WTC11 (cell line): ENCODE data around the gene EMSY. TPM values are rescaled to one million over a fixed set of nuclear protein-coding genes. Genes with fewer than 3 reads are reported as not detected.

ENCODE experiments used
- ATAC-seq: fragments of 200-7000 bp; cut with Tn5 transposase; 2 replicates; pipeline ENCODE4 v1.10.0; 2021; ENCODE audit warnings: mild to moderate bottlenecking, moderate library complexity
- CTCF ChIA-PET: fragments of 300-600 bp; sonication (Branson Sonifier 250); formaldehyde crosslinking; loops from one replicate; lab custom pipeline; 2021; ENCODE audit warnings: antibody characterized with exemption; lab: Charles Lee
- POLR2A ChIA-PET: fragments of 350-600 bp; sonication (Branson Sonifier 250); formaldehyde crosslinking; loops from one replicate; lab custom pipeline; 2021; ENCODE audit warnings: antibody characterized with exemption; lab: Charles Lee
- DNase-seq: peaks from one replicate; pipeline ENCODE4 v3.0.0; 2021; ENCODE audit warnings: low spot score
- H3K27ac Mint-ChIP-seq: 2 replicates; pipeline ENCODE4 v1.8.0; 2021; ENCODE audit warnings: mixed read lengths
- H3K27me3 Mint-ChIP-seq: 2 replicates; pipeline ENCODE4 v1.8.0; 2021; ENCODE audit warnings: low read depth, mild to moderate bottlenecking, moderate library complexity, mixed read lengths
- H3K36me3 Mint-ChIP-seq: 2 replicates; pipeline ENCODE4 v1.8.0; 2021; ENCODE audit warnings: mixed read lengths
- H3K4me1 Mint-ChIP-seq: 2 replicates; pipeline ENCODE4 v1.8.0; 2022; ENCODE audit warnings: mixed read lengths
- H3K4me3 Mint-ChIP-seq: 2 replicates; pipeline ENCODE4 v1.8.0; 2021; ENCODE audit warnings: mild to moderate bottlenecking, moderate library complexity, mixed read lengths
- H3K9me3 Mint-ChIP-seq: 2 replicates; pipeline ENCODE4 v1.8.0; 2021; ENCODE audit warnings: mixed read lengths
- ATF2 ChIP-seq: sonication (generic); formaldehyde crosslinking; IDR thresholded peaks from 2 replicates; pipeline ENCODE4 v1.8.1; 2022; ENCODE audit warnings: low read depth, missing genetic modification reagents, borderline replicate concordance
- CREB1 ChIP-seq: sonication (generic); formaldehyde crosslinking; IDR thresholded peaks from 2 replicates; pipeline ENCODE4 v1.8.0; 2023; ENCODE audit warnings: mild to moderate bottlenecking, missing genetic modification reagents
- E2F4 ChIP-seq: sonication (generic); formaldehyde crosslinking; IDR thresholded peaks from 2 replicates; pipeline ENCODE4 v1.8.1; 2022; ENCODE audit warnings: low read depth, mild to moderate bottlenecking, moderate library complexity, missing genetic modification reagents, borderline replicate concordance
- FOXP1 ChIP-seq: sonication (generic); formaldehyde crosslinking; IDR thresholded peaks from 2 replicates; pipeline ENCODE4 v1.8.0; 2022; ENCODE audit warnings: missing genetic modification reagents, mild to moderate bottlenecking, moderate library complexity, borderline replicate concordance
- HMGA2 ChIP-seq: fragments of 250-450 bp; sonication (Bioruptor Pico); IDR thresholded peaks from 2 replicates; pipeline ENCODE4 v1.4.0; 2021; ENCODE audit warnings: mild to moderate bottlenecking, moderate library complexity
- HMGXB4 ChIP-seq: sonication (generic); formaldehyde crosslinking; IDR thresholded peaks from 2 replicates; pipeline ENCODE4 v1.8.1; 2023; ENCODE audit warnings: mild to moderate bottlenecking, moderate library complexity, missing genetic modification reagents
- JAZF1 ChIP-seq: fragments of 250-450 bp; sonication (Bioruptor Pico); IDR thresholded peaks from 2 replicates; pipeline ENCODE4 v1.9.0; 2021; ENCODE audit warnings: moderate library complexity, mild to moderate bottlenecking, inconsistent platforms
- MAX ChIP-seq: sonication (generic); formaldehyde crosslinking; IDR thresholded peaks from 2 replicates; pipeline ENCODE4 v1.8.0; 2022; ENCODE audit warnings: mild to moderate bottlenecking, missing genetic modification reagents
- STAT6 ChIP-seq: sonication (generic); formaldehyde crosslinking; conservative IDR thresholded peaks from 2 replicates; pipeline ENCODE4 v1.8.1; 2023; ENCODE audit warnings: mild to moderate bottlenecking, low read depth, missing genetic modification reagents, moderate library complexity
- TEAD4 ChIP-seq: sonication (generic); formaldehyde crosslinking; IDR thresholded peaks from 2 replicates; pipeline ENCODE4 v1.8.0; 2022; ENCODE audit warnings: mild to moderate bottlenecking, missing genetic modification reagents
- USF1 ChIP-seq: sonication (generic); formaldehyde crosslinking; IDR thresholded peaks from 2 replicates; pipeline ENCODE4 v1.8.0; 2022; ENCODE audit warnings: mild to moderate bottlenecking, missing genetic modification reagents
- ZBTB21 ChIP-seq: sonication (generic); formaldehyde crosslinking; IDR thresholded peaks from 2 replicates; pipeline ENCODE4 v1.8.1; 2023; ENCODE audit warnings: mild to moderate bottlenecking, missing genetic modification reagents, borderline replicate concordance
- ZNF232 ChIP-seq: sonication (generic); formaldehyde crosslinking; IDR thresholded peaks from 2 replicates; pipeline ENCODE4 v1.8.0; 2022; ENCODE audit warnings: mild to moderate bottlenecking, missing genetic modification reagents
- ZNF263 ChIP-seq: sonication (generic); formaldehyde crosslinking; IDR thresholded peaks from 2 replicates; pipeline ENCODE4 v1.8.1; 2022; ENCODE audit warnings: low read depth, mild to moderate bottlenecking, moderate library complexity, missing genetic modification reagents
- ZNF317 ChIP-seq: sonication (generic); formaldehyde crosslinking; IDR thresholded peaks from 2 replicates; pipeline ENCODE4 v1.8.1; 2023; ENCODE audit warnings: low read depth, mild to moderate bottlenecking, moderate library complexity, missing genetic modification reagents, borderline replicate concordance
- ZNF396 ChIP-seq: fragments of 250-450 bp; sonication (Bioruptor Pico); IDR thresholded peaks from 2 replicates; pipeline ENCODE4 v1.8.0; 2021; ENCODE audit warnings: mild to moderate bottlenecking, moderate library complexity, borderline replicate concordance
- ZNF425 ChIP-seq: fragments of 250-450 bp; sonication (Bioruptor Pico); conservative IDR thresholded peaks from 2 replicates; pipeline ENCODE4 v1.9.0; 2021; ENCODE audit warnings: mild to moderate bottlenecking
- total RNA-seq: library from RNA; stranded (reverse); gene quantifications from 3 replicates; pipeline ENCODE4 v1.2.3, GENCODE V29; 2021

Gene EMSY
- total RNA-seq, 1 experiment from 2014 or later: 31.1 TPM

GRCh38 chr11:76406359-76406758 is 38.5 kb upstream of the EMSY start:
- Mint-ChIP-seq H3K27ac (no peak overlapping the region), H3K4me3 (no peak overlapping the region), H3K4me1 (peaks cover 11% of the 10 kb centered on the region), H3K9me3 (no peaks in the 10 kb centered on the region), H3K36me3 (no peaks in the 10 kb centered on the region), H3K27me3 (no peaks in the 10 kb centered on the region)
- ATAC-seq (no peak), DNase-seq (no peak)
- ChIA-PET CTCF (no interaction called here), POLR2A (no interaction called here)
- no peak for TF ChIP-seq CREB1 (CRISPR knock-in tag)
- TF ChIP-seq HMGA2 (CRISPR knock-in tag): no peak
- TF ChIP-seq E2F4 (CRISPR knock-in tag): no peak
- no peak for TF ChIP-seq MAX (CRISPR knock-in tag)
- no peak for TF ChIP-seq FOXP1 (CRISPR knock-in tag)
- TF ChIP-seq ZNF396 (CRISPR knock-in tag): no peak
- TF ChIP-seq USF1 (CRISPR knock-in tag): no peak
- no peak for TF ChIP-seq ATF2 (CRISPR knock-in tag)
- no peak for TF ChIP-seq ZNF317 (CRISPR knock-in tag)
- no peak for TF ChIP-seq ZNF425 (CRISPR knock-in tag)
- TF ChIP-seq ZNF263 (CRISPR knock-in tag): no peak
- no peak for TF ChIP-seq JAZF1
- no peak for TF ChIP-seq ZNF232
- TF ChIP-seq TEAD4 (CRISPR knock-in tag): no peak
- no peak for TF ChIP-seq ZBTB21 (CRISPR knock-in tag)
- no peak for TF ChIP-seq HMGXB4 (CRISPR knock-in tag)
- no peak for TF ChIP-seq STAT6 (CRISPR knock-in tag)
